GM12872 (cell line): Measurements from ENCODE around the gene DPP7.

Experiments
- TF ChIP-seq, protein P1 (sequence below): IDR thresholded peaks from 3 replicates; pipeline ENCODE4 v1.5.1; 2011; ENCODE audit warnings: low read depth, mild to moderate bottlenecking, low read length, moderate library complexity; ENCODE audit not compliant: insufficient read depth

Gene DPP7

DNA sequence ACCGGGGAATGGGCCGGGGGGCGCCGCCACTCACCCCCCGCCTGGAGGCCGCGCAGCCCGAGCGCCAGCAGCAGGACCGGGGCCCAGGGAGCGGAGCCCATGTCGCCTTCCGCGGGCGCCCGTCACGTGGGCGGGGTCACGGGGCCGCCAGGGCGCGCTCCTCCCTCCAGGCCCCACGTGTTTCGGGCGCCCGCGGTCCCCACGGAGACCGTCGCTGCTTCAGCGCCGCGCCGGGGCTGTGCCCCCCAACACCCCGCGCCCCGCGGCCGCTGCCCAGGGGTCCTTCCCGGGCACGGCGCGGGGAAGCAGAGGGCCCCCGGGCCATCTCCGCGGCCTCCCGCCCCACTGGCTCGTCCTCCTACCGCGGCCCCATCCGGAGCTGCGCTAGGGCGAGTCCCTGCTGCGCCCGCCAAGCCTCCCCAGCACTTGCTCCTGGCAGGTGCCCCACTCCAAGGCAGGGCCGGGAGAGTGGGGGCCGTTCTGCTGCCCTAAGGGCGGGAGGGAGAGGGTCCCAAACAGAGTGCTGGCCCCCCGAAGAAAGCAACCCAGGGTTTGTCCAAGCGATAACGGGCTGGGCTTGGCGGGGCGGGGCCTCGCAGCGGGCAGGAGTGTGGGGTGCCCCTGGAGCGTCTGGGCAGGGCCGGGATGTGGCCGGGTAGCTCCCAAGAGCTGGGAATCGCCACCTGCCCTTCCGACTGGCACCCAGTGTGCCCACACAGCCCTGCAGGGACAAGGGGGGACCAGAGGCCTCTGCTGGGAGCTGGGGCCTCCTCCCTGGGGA, at the start of gene DPP7:
TSS of gene DPP7 (minus strand) at position 121 of the 781 bp plus-strand sequence. CDS start at position 101, 20 bp downstream.
- TF ChIP-seq, protein P1, sequence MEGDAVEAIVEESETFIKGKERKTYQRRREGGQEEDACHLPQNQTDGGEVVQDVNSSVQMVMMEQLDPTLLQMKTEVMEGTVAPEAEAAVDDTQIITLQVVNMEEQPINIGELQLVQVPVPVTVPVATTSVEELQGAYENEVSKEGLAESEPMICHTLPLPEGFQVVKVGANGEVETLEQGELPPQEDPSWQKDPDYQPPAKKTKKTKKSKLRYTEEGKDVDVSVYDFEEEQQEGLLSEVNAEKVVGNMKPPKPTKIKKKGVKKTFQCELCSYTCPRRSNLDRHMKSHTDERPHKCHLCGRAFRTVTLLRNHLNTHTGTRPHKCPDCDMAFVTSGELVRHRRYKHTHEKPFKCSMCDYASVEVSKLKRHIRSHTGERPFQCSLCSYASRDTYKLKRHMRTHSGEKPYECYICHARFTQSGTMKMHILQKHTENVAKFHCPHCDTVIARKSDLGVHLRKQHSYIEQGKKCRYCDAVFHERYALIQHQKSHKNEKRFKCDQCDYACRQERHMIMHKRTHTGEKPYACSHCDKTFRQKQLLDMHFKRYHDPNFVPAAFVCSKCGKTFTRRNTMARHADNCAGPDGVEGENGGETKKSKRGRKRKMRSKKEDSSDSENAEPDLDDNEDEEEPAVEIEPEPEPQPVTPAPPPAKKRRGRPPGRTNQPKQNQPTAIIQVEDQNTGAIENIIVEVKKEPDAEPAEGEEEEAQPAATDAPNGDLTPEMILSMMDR: no peak

DNA sequence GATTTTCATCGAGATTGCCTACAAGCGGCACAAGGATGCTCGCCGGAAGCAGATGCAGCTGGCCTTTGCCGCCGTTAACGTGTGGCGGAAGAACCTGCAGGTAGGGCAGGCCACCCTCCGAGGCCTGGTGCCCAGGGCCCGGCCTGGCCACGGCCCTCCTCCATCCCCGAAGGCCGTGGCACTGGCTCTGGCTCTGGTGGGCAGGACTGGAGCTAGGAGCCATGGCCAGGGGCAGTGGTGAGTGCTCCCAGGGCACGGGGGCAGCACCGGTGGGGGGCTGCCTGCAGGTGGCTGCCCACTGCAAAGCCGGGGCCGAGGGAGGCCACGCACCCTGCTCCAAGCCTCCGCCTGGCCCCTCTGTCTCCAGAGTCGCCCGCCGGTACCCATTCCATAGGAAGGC, 49.3 kb upstream of the DPP7 start:
- TF ChIP-seq, protein P1: no peak

DNA sequence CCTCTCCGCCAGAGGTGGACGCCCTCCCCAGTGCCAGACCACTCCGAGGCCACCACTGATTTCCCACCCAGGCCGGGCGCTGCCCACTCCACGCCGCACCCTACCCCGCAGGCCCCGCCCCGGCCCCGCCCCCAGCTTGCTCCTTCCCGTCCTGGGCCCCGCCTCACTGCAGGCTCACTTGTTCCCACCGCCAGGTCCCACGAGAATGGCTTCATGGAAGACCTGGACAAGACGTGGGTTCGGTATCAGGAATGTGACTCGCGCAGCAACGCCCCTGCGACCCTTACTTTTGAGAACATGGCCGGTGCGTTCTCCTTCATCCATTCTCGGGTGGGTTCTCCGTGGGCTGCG, 48.8 kb upstream of the DPP7 start:
- TF ChIP-seq, protein P1: no peak

DNA sequence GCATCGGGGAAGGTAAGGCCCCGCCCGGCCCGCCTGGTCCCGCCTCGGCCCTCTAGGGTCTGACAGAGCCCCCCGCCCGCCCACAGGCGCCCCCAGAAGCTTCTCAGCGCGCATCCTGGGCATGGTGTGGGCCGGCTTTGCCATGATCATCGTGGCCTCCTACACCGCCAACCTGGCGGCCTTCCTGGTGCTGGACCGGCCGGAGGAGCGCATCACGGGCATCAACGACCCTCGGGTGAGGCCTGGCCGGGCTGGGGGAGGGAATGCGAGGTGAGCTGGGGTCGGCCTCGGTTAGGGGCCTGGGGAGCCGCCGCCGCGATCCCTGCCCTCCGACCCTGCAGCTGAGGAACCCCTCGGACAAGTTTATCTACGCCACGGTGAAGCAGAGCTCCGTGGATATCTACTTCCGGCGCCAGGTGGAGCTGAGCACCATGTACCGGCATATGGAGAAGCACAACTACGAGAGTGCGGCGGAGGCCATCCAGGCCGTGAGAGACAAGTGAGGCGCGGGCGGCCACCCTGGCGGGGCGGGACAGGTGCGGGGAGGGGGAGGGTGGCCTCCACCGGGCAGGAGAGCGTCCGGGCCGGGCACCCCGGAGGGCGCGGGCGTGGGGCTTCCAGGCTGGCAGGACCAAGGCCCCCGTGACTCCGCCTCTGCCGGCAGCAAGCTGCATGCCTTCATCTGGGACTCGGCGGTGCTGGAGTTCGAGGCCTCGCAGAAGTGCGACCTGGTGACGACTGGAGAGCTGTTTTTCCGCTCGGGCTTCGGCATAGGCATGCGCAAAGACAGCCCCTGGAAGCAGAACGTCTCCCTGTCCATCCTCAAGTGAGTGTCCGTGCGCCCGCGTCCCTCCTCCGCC, 48.2 kb upstream of the DPP7 start:
- TF ChIP-seq, protein P1: no peak

DNA sequence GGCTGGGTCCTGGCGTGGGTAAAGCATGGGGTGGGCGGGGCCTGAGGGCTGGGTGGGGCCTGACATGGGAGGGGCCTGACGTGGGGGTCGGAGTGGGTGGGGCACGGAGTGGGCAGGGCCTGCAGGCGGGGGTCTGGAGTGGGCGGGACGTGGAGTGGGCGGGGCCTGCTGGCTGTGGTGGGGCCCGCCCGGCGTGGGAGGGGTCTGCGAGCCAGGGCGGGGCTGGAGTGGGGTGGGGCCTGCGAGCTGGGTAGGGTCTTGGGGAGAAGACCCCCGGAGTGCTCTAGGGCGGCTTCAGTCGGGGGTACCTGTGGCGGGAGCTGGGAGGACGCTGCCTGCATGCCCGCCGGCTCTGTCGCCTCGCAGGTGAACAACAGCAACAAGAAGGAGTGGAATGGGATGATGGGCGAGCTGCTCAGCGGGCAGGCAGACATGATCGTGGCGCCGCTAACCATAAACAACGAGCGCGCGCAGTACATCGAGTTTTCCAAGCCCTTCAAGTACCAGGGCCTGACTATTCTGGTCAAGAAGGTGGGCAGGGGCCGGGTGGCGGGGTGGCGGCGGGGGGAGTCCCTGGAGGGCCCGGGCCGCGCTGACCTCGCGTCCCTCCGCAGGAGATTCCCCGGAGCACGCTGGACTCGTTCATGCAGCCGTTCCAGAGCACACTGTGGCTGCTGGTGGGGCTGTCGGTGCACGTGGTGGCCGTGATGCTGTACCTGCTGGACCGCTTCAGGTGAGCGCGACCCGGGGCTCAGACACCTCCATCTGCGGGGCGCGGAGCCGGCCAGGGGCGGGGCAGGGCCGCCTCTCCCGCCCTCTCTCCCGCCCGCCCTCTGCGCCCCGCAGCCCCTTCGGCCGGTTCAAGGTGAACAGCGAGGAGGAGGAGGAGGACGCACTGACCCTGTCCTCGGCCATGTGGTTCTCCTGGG, 47.3 kb upstream of the DPP7 start:
- TF ChIP-seq, protein P1: no peak

DNA sequence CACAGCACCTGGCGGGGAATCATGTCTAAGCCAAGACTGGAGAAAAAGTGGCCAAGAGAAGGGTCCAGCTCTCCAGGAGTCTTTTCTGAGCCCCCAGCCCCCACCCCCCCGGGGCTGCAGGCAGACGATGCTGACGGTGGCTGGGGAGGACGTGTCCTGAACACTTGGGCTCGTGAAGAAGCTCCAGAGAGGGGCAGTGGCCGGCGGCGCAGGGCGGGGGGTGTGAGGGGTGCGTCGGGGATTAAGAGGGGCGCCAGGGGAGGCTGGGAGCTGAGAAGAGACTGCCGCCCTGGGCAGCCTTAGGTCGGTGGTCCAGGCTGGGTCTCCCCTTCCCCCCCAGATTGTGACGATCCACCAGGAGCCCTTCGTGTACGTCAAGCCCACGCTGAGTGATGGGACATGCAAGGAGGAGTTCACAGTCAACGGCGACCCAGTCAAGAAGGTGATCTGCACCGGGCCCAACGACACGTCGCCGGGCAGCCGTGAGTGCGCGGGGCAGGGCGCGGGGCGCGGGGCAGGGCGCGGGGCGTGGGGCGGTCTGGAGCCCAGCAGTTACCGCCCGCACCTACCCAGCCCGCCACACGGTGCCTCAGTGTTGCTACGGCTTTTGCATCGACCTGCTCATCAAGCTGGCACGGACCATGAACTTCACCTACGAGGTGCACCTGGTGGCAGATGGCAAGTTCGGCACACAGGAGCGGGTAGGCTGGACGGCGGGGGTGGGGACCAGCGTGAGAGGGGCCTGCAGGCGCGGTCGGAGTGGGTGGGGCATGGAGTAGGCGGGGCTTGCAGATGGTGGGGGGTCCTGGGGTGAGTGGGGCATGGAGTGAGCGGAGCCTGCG, 46.4 kb upstream of the DPP7 start:
- TF ChIP-seq, protein P1: no peak
